HFF-Myc (cell line): ENCODE measurements around the gene FZD10.

Experiments used
- DNase-seq: peaks from one replicate; pipeline ENCODE4 v3.0.0-alpha.2; 2011; ENCODE audit warnings: low read depth; ENCODE audit errors: extremely low read depth
- H3K4me3 ChIP-seq: replicated peaks from 2 replicates; pipeline ENCODE4 v1.5.1; 2011; ENCODE audit warnings: low read depth, mild to moderate bottlenecking, control low read depth, low read length
- TF ChIP-seq, protein P1 (sequence below): IDR thresholded peaks from 2 replicates; pipeline ENCODE4 v1.5.1; 2012; ENCODE audit warnings: mild to moderate bottlenecking, low read depth, low read length, control low read depth; ENCODE audit errors: missing control alignments

Gene FZD10

DNA sequence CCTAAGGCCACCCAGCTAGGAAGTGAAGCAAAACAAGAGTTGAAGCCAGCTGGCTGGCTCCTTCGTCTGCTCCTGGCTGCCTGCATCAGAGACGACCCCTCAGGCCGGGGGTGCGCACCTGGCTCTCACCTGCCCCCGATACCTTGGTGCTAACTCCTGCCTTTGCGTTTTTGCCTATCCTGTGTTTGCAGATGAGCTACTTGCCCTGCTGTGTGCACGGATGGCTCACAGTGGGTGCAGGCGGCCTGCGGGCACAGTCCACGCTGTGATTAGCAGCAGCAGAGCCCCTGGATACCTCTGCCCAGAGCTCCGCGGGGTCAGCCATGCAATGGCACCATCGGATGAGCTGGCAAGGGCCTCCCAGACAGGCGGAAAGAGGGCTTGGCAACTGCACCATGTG is 31.2 kb upstream of the FZD10 start:
- no peak for DNase-seq
- TF ChIP-seq, protein P1, sequence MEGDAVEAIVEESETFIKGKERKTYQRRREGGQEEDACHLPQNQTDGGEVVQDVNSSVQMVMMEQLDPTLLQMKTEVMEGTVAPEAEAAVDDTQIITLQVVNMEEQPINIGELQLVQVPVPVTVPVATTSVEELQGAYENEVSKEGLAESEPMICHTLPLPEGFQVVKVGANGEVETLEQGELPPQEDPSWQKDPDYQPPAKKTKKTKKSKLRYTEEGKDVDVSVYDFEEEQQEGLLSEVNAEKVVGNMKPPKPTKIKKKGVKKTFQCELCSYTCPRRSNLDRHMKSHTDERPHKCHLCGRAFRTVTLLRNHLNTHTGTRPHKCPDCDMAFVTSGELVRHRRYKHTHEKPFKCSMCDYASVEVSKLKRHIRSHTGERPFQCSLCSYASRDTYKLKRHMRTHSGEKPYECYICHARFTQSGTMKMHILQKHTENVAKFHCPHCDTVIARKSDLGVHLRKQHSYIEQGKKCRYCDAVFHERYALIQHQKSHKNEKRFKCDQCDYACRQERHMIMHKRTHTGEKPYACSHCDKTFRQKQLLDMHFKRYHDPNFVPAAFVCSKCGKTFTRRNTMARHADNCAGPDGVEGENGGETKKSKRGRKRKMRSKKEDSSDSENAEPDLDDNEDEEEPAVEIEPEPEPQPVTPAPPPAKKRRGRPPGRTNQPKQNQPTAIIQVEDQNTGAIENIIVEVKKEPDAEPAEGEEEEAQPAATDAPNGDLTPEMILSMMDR, result no peak
- H3K4me3 ChIP-seq, result no peak overlapping the region

DNA sequence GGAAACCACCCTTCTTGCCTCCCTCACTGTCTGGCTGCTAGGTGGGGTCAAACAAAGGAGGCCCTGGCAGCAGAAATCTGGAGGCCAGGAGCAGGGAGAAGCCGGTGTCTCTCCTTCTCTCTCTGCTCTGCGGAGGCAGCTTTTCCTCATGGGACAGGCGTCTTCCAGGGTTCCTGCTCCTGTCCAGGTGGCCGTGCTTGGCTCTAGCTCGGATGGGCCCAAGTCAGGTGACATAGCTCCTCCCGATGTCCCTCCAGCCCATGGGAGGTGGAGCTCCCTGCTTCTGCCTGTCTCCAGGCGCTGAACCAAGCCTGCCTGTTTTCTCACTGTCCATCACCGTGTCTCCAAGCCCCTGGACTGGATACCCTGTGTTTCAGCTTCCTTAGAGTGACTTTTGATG is 30.5 kb upstream of the FZD10 start:
- H3K4me3 ChIP-seq, result no peak overlapping the region
- TF ChIP-seq, protein P1, result no peak
- no peak for DNase-seq

DNA sequence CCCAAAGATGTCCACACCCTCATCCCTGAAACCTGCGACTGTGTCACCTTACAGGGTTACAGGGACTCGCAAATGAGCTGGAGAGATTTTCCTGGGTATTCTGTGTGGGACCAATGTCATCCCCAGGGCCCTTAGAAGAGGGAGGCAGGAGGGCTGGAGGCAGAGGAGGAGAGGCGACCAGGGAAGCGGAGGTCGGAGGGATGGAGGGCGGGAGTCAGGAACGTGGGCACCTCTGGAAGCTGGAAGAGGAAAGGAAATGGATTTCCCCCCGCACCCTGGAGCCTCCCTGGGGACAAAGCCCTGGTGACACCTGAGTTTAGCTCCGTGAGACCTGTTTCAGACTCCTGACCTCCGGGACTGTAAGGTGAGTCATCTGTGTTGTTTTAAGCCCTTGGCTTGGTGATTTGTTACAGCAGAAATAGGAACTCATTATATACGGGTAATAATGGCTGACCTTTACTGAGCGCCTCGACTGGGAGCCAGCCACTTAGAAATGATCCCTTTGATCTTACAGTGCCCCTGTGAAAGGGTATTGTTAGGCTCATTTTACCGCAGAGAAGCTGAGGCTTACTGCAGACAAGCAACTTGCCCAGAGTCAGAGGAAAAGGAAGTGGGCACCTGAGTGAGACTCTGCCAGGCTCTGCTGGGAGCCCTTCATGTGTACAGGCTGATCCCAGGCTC is 29.3 kb upstream of the FZD10 start:
- TF ChIP-seq, protein P1, result no peak
- no peak overlapping the region for H3K4me3 ChIP-seq
- DNase-seq, result no peak

DNA sequence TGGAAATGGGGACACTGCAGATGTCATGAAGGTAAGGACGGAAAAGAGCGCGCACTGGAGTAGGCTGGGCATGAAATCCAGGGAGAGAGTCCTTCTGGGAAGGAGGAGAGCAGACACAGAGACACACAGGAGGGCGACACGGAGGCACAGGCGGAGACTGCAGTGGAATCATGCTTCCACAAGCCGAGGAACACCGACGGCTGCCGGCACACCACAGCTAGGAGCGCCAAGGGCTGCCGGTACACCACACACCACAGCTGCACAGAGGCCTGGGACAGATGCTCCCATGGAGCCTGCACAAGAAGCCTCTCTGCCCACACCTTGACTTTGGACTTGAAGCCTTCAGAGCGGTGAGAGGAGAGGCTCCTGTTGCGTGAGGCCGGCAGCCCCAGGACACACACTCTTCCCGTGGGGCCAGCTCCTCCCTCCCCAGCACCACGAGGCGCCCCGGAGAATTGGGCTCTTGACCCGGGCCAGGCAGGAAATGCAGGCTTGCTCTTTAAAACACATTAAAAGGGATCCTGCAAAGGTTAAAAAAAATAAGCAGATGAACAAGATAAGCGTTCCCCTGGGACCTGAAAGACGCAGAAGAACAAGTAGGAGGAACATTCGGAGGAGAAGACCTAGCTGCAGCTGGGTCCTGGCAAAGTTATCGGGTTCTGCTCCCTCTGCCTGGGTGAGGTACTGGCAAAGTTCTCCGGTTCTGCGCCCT is 28.3 kb upstream of the FZD10 start:
- DNase-seq, result no peak
- TF ChIP-seq, protein P1, result no peak
- H3K4me3 ChIP-seq, result no peak overlapping the region

DNA sequence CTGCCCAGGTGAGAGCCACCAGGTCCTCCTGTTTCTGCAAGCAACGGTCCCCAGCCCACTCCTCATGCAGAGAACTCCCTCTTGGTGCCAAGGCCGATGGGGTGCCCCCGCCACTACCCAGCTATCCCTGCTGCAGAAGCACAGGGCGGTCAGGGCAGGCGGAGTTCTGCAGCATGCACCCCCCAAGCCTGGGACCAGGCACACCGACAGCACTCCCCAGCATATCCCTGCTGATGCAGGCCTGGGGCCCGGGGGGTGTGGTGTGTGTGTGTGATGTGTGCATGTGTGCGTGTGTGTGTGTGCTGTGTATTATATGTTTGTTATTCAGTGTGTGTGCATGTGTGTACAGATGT is 27.7 kb upstream of the FZD10 start:
- TF ChIP-seq, protein P1, result no peak
- H3K4me3 ChIP-seq, result no peak overlapping the region
- no peak for DNase-seq

GRCh38 chr12:130136509-130137039 is 25.7 kb upstream of the FZD10 start:
- no peak overlapping the region for H3K4me3 ChIP-seq
- DNase-seq, result no peak
- TF ChIP-seq, protein P1, result no peak
